HG03378 (cell line): Measurements from ENCODE around the gene NCKAP5.

Experiments
- ATAC-seq: cut with Tn5 transposase; IDR thresholded peaks from one replicate; pipeline ENCODE4 v1.9.1; 2021; ENCODE audit warnings: mild to moderate bottlenecking, moderate library complexity; ENCODE audit not compliant: unreplicated experiment

NCKAP5 gene

DNA sequence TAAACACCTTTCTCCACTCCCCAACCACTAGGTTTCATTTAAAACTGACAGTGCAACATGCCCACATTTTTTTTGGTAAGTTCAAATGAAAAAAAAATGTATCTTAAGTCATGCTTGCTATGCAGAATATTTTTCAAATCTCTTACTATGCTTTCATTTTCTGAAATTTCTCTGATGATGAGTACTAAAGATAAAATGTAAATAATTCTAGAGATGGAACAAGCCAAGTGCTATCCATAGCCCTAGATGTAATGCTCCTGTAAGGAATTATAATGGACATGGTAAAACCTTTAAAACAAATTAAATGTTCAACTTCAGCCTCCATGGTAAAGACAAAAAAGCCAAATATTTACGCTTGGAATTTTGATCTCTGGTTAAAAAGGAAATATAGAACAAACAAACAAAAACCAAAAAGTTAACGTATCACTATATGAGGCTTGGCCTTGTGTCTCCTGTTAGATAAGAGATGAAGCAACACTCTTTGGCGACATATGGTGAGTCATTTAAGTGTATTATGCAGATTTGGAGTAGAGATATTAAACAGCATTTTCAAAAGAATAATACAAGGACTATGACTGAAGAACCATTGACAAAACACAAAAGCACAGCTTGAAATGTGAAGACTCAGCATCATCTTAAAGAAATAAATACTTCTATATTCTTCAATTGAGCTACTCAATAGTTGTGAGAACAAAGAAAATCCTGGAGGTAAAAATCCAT lies 506.2 kb downstream of the NCKAP5 start:
- ATAC-seq: no peak

DNA sequence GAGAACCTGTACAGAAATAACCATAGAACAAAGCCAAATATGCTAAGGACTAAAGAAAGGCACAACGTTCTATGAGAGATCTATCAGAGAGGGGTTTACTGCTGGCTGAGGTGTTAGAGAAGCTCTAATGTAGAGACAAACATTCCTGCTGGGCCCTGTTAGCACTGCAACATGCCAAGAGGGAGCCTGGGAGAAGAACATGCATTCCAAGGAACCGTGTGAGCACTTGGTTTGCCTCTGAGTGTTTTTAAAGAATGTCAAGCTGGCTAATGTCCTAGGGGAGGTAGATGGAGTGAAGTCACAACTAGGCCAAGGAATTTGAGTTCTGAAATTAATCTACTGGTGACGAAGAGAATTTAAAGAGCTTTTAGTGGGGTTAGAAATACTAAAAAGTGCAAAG lies 514.0 kb downstream of the NCKAP5 start:
- ATAC-seq: no peak

DNA sequence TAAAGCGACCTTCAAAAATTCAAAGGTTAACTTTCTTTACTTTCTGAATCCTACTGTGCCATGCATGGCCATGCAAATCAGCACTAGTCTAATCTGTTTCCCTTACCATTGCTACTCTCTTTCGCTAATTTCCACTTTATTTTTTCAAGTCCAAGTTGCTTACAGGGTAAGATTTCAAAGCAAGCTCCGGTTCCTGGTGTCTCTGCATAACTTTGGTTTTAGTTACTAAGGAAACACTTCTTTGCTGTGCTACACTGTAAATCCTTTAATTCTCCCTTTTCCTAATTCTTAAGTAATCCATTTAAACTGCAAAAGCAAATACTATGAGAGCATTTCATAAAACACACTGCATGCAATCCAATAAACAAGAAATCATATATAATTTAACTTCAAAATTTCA lies 514.7 kb downstream of the NCKAP5 start:
- ATAC-seq: no peak

DNA sequence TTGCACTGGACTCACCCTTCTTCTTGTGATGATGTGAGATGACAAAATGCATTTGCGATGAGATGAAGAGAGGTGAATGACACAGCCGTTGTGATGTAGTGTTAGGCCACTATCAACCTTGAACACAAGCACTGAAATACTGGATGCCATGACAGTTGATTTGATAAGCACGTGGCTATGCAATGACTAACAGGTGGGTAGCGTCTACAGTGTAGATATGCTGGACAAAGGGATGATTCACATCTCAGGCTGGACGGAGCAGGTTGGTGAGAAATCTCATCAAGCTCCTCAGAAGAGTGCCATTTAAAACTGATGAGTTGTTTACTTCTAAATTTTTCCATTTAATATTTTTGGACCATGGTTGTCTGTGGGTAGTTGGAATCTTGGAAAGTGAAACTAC lies 522.5 kb downstream of the NCKAP5 start:
- no peak for ATAC-seq

DNA sequence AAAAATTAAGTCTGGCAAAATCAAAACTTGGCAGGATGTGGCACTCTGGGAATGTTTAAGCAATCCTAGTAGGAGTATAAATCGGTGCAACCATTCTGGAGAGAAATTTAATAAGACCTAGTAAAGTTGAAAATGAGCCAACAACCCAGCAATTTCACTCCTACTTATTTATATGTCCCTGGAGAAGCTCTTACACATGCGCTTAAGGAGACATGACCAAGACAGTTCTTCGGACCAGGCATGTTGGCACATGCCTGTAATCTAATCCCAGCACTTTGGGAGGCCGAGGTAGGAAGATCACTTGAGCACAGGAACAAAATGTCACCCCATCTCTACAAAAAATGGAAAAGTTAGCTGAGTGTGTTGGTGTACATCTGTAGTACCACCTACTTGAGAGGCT lies 523.7 kb downstream of the NCKAP5 start:
- no peak for ATAC-seq

DNA sequence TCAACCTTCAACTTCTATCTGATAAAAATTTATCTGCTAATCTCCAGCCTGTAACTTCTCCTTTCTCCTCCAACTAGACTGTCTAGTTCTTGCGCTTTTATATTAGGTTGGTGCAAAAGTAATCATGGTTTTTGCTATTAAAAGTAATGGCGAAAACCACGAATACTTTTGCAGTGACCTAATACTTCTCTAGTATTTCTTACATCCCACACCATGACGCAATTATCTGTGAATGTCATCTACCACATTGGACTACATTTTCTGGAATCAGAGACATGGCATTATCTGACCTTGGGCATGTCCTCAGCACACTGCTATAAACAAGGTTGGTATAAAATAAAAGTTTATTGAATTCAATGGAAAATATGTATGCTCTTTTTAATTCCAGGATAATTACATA lies 528.1 kb downstream of the NCKAP5 start:
- no peak for ATAC-seq

DNA sequence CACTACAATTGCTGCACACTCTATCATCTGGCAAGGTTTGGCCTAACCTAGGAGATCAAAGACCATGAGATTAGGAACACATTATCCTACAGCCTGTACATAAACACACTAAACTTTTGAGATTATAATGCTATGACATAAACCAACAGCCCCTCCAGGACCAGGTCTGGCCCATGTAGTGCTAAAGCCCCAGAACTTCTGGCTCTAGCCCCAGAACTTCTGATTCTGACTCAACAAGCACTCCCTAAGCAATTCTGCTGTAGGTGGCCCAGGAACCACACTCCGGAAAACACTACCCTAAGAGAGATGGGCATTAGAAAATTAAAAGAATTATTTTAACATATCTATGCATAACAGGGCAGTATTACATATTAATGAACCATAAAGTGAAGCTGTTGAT lies 528.7 kb downstream of the NCKAP5 start:
- no peak for ATAC-seq

DNA sequence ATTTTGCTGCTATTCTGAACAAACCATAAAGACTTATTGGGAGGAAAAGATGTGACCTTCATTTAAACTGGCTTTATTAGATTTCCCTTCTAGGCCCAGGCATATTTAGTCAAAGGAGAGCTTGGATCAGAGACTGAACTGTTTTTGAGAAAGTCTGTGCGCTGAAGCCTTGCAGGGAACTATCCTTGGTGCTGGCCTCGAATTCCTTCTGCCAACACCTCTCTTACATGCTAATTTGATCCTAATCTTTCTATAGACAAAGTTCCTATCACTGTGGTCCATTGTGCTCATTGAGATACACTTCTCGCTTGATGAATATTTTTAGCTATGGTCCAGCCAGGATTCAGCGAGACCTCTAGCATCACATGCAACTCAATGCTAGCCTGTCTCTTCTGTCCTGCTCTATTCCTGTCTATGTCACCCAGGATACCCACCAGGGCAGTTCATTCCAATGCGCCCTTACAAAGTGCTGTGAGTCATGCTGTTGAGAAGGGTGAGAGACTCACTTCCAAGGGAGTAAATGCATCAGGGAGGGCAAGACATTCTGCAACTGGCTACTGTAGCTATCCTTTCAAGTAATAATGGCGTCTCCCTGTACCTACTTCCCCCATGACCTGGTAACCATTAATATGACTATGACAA lies 541.6 kb downstream of the NCKAP5 start:
- ATAC-seq: no peak

DNA sequence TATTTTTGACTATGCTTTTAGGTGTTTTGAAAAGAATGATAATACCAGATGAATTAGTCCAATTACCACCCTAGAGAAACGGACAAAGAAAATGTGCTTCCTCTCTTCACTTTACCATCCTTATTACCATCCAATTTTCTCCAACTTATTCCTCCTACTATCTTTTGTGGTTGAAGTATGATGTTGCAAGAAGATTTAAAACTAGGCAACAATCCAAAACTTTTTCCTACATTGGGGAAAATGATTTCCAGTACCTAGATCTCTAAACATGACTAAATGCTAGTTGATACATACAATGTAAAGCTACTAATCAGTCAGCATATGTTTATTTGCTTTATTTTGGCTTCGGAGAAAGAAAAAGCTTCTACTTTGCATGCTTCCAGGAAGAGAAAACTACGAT lies 543.3 kb downstream of the NCKAP5 start:
- ATAC-seq: no peak

DNA sequence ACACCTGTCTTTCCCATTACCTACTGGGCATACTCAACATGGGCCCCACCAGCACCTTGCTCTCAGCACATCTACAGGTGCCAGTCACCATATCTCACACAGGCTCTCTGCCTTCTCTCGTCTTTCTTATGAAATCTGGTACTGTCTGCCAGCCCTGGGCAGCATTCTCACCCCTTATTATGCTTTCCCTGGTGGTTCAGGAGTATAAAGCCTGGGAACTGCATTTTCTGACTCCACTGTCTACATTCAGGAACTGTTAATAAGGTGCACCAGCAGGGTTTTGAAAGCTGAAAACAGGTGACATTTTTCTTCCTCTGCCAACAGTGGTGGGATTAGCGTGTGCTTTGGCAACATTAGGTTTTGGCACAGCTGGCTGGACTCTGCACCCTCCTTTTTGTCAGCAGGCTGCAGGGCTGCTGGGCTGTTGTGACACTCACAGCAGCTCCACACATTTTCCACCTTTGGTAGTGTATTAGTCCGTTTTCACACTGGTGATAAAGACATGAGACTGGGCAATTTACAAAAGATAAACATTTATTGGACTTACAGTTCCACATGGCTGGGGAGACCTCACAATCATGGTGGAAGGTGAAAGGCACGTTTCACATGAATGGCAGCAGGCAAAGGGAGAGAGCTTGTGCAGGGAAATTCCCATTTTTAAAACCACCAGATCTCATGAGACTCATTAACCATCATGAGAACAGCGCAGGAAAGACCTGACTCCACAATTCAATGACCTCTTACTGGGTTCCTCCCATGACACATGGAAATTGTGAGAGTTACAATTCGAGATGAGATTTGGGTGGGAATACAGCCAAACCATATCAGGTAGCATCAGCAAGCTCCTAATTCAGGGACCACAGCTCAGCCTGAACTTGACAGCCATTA lies 555.2 kb downstream of the NCKAP5 start:
- no peak for ATAC-seq

DNA sequence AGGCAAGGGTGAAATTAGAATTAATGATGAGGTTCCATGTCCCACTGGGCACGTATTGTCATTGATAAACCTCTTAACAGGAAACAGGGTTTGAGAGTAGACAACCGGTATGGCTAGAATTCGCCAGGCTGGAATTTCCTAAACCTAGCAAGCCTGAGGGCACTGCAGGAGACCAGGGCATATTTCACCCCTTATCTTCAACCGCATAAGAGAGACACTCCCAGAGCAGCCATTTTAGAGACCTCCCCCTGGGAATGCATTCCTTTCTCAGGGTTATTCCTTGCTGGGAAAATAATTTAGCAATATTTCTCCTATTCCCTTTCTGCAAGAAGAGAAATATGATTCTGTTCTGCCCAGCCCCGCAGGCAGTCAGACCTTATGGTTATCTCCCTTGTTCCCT lies 563.6 kb downstream of the NCKAP5 start:
- no peak for ATAC-seq

DNA sequence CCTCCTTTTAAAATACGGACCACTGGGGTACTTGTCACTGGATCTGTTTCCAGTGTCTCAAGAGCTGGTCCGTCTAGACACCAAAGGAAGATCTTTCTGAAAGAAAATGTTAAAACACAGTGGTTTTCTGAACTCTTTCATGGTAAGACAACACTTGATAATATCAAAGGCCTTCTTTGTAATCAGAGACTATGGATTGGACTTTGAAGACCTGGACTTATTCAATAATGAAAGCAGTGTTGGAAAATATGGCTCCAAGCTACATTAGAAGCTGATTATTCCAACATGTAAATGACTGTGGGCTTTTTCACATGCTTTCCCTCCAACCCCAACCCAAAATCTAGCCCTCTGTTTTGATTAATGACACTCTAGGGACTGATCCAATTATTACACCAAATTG lies 568.8 kb downstream of the NCKAP5 start:
- no peak for ATAC-seq

DNA sequence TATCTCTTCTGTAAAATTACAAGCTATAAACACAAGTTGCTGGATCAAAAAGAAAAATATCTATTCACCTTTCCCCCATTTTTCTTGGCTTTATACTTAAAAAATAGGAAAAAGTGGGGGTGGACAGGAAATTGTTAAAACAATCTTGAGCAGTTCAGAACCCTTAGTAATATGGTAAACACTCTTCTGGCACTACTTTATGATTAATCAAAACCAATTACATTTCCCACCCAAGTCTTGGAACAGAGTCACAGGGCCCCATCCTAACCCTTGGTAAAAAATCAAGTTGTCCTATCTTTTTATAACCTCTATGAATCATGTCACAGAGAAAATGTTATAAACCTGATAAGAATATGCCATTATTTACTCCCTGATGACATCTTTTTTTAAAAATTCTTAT lies 570.0 kb downstream of the NCKAP5 start:
- no peak for ATAC-seq

DNA sequence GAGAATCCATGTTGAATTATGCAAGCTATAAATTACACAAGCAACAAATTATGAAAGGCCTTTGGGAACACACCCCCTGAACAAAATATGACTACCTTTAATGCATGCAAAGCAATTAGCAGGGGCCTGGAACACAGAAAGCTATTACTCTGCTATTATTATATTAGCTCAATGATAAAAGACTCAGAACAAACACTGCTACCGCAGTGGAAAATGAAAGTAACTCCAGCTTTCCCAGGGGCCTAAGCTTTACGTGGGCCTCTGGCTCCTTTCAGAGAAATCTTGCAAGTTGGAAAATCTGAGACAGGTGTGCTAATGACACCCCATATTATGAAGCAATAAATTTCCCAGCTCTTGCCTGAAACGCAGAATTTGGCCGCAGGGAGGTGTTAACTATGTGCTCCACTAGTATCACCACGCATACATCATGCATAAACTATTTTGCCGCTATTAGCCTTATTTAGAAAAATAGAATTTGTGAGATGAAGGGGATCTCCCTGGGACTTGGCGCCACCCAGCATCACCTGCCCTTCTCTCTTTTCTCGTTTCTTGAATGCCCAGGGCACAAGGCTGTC lies 576.7 kb downstream of the NCKAP5 start:
- ATAC-seq: no peak

DNA sequence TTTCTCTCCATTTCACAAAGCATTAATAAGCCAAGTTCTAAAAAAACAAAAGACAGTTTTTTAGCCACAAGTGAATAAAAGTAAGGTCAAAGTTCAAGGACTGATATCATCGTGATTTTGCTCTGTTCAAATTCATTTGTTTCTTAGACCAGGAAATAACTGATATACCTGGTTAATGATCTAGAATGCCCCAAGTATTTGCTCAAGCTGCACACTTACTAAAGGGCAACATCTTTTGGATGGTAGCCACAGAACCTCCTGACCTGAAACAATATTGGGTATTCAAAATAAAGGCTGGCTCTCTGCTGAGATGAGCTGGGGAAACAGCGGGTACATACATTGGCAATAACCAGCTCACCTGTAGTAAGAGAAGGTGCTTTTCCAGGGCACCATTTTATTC lies 583.5 kb downstream of the NCKAP5 start:
- ATAC-seq: no peak

DNA sequence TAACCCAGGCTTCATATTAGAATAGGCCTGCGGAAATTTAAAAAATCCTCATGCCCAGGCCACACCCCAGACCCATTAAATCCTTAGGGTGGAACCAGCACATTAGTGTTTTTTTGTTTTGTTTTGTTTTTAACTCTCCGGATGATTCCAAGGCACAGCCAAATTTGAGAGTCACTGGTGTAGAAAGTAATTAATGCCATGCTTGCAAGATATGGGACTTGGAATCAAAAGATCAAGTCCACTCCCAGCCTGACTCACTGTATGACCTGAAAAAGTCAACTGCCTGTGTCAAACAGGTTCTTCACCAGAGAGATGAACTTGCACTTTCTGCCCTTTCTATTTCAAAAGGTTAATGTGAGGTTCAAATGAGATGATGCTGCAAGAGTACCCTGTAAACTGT lies 588.0 kb downstream of the NCKAP5 start:
- ATAC-seq: no peak

DNA sequence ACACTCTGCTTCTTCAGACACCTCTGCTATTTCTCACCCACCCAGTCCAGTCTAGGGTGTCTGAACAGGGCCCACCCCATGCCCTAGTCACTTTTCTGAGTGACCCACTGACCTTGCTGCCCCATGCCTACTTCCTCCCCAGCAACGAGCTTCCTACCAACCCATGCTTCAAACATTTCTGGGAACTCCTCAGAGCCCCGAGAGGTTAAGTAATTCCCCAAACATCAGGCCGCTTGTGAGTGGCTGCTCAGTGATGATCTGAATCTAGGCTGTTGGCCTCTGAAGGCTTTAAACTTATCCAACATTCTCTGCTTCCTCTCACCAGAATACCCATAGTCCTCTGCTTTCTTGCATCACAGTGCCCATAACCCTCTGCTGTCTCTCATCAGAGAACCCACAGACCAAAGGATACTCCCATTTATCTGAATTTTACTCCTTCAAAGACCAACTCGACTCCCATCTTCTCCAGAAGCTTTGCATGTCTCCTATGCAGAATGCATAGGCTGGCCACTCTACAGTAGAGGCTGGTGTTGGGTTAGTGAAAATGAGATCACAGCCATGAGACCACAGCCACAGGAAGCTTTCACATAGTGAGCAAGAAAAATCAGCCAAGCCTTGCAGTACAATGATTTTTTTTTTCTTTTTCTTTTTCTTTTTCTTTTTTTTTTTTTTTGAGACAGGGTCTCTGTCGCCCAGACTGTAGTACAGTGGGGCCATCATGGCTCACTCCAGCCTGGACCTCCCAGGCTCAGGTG lies 588.7 kb downstream of the NCKAP5 start:
- no peak for ATAC-seq

DNA sequence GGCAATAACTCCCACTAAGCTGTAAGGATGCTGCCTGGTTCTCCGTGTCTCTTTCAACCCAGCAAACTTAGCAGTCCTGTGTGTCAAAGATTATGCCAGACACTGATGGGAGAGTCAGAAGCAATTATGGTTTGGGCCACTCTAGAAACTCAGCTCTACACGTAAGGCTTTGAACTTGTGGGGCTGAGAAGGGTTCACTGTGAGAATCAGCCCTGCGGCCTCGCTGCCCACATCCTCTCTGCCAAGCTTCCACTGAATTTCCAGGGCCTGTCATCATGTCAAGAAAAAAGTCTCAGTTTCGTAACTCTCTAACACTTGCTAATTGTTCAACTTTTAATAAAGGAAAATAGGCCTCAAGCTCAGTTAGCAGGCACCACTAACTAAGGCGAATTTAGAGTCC lies 589.4 kb downstream of the NCKAP5 start:
- no peak for ATAC-seq

DNA sequence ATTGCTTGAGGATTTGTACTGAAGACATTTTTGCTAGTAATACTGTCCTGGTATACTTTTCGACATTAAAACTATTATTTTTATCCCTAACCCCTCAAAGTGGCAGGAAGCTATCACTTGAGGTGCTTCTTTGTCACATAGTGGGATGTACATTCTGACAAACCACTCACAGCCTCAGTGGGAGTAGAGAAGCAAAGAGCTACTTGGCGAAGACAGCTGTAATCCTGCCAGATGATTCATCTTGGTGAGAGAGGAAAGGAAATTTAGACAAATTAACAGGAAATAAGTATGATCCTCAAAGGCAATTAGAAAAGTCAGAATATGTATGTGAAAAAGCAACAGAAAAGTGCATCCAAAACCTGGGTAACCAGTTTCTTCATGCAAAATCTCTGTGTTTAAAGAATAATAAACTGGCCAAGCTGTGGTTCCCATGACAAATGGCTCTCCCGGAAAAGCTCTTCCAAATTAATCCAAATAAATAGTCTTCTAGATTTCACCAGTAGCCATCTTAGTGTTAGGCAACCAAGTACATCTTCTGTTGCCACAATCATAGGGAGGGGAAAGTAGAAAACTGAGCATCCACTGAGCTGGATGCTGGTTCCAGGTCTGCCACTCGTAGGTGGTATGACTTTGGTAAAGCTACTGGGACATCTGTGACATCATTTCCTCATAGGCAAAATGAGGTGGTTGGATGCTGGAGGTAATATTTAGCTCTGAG lies 590.3 kb downstream of the NCKAP5 start:
- ATAC-seq: no peak
